ENCODE data around the gene TACC2.
"Not testable (repeated sequence)": the region's sequence is repeated elsewhere in the genome, so short reads cannot be mapped to it uniquely, and the experiment has no call there.

Gene TACC2

DNA sequence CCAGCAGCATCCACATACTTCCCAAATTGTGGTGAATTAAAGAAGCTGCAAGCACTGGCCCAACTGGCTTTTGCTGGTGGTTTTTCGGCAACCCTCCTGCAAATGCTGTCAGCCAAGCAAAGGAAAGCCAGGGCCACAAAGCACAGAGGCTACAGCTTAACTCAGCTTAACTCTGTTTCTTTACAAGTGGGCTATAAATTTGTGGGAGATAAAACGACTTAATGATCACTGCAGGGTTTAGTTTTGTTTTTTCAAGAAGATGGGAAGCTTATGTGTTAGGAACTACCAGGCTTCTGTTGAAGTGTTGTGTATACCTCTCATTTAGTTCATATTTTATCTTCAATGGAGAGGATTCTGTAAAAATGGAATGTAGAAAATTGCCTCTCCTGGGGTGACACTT, 110.6 kb downstream of the TACC2 start:
- Histone ChIP-seq H3K9me3 (ENCODE audit: control insufficient read depth in 2 of 2, low read length in 2 of 2) (no peaks in the 10 kb centered on the region), H3K36me3 (ENCODE audit: control insufficient read depth in 2 of 2, insufficient read depth in 2 of 2, low read length in 2 of 2) (no peaks in the 10 kb centered on the region), H3K27me3 (ENCODE audit: control insufficient read depth in 2 of 2, insufficient read depth in 2 of 2, low read length in 2 of 2) (no peaks in the 10 kb centered on the region), H3K9ac (ENCODE audit: low read depth in 1 of 2, low read length in 2 of 2) (no peak overlapping the region), H3K27ac (ENCODE audit: low read depth in 2 of 2, low read length in 2 of 2) (no peak overlapping the region), H3K4me1 (ENCODE audit: control insufficient read depth in 2 of 2, insufficient read depth in 2 of 2, low read length in 2 of 2) (peaks cover 0 to 9% of the 10 kb centered on the region in 2 donors), H3K4me3 (ENCODE audit: low read length in 2 of 2) (no peak overlapping the region)

GRCh38 chr10:122102146-122102868, 113.3 kb downstream of the TACC2 start:
- Histone ChIP-seq H3K9me3 (ENCODE audit: control insufficient read depth in 2 of 2, low read length in 2 of 2) (no peaks in the 10 kb centered on the region), H3K4me3 (ENCODE audit: low read length in 2 of 2) (no peak overlapping the region), H3K36me3 (ENCODE audit: control insufficient read depth in 2 of 2, insufficient read depth in 2 of 2, low read length in 2 of 2) (no peaks in the 10 kb centered on the region), H3K9ac (ENCODE audit: low read depth in 1 of 2, low read length in 2 of 2) (no peak overlapping the region), H3K27ac (ENCODE audit: low read depth in 2 of 2, low read length in 2 of 2) (peak overlapping the region; percentile 40 to 61), H3K27me3 (ENCODE audit: control insufficient read depth in 2 of 2, insufficient read depth in 2 of 2, low read length in 2 of 2) (no peaks in the 10 kb centered on the region), H3K4me1 (ENCODE audit: control insufficient read depth in 2 of 2, insufficient read depth in 2 of 2, low read length in 2 of 2) (peaks cover 0 to 9% of the 10 kb centered on the region in 2 donors)

GRCh38 chr10:122102869-122103525, 114.0 kb downstream of the TACC2 start:
- no peak overlapping the region for H3K9ac ChIP-seq (ENCODE audit: low read depth in 1 of 2, low read length in 2 of 2)
- H3K9me3 ChIP-seq (ENCODE audit: control insufficient read depth in 2 of 2, low read length in 2 of 2): no peaks in the 10 kb centered on the region
- H3K36me3 ChIP-seq (ENCODE audit: control insufficient read depth in 2 of 2, insufficient read depth in 2 of 2, low read length in 2 of 2): no peaks in the 10 kb centered on the region
- H3K27ac ChIP-seq (ENCODE audit: low read depth in 2 of 2, low read length in 2 of 2): peak overlapping the region in 1 of 2 donors; percentile 61
- no peak overlapping the region for H3K4me3 ChIP-seq (ENCODE audit: low read length in 2 of 2)
- H3K27me3 ChIP-seq (ENCODE audit: control insufficient read depth in 2 of 2, insufficient read depth in 2 of 2, low read length in 2 of 2): no peaks in the 10 kb centered on the region
- peaks cover 0 to 9% of the 10 kb centered on the region in 2 donors for H3K4me1 ChIP-seq (ENCODE audit: control insufficient read depth in 2 of 2, insufficient read depth in 2 of 2, low read length in 2 of 2)

DNA sequence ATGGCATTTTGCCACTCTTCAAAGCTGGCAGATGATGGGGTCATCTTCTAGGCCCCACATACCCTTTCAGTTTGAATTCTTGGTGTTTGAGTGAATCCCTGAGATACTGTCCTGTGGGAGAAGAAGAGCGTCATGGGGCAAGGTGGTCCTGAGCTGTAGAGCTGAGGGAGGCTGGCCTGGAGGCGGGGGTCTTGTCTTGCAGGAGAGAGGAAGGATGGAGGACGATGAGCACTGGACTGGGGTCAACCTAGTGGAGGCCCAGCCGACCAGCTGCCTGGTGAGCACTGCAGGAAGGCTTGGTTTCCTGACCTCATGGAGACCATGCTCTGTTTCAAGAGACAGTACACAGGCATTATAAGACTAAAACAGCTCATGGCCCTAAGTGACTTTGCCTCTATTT, 114.6 kb downstream of the TACC2 start:
- no peaks in the 10 kb centered on the region for H3K27me3 ChIP-seq (ENCODE audit: control insufficient read depth in 2 of 2, insufficient read depth in 2 of 2, low read length in 2 of 2)
- H3K36me3 ChIP-seq (ENCODE audit: control insufficient read depth in 2 of 2, insufficient read depth in 2 of 2, low read length in 2 of 2): no peaks in the 10 kb centered on the region
- H3K9ac ChIP-seq (ENCODE audit: low read depth in 1 of 2, low read length in 2 of 2): no peak overlapping the region
- no peak overlapping the region for H3K27ac ChIP-seq (ENCODE audit: low read depth in 2 of 2, low read length in 2 of 2)
- H3K4me1 ChIP-seq (ENCODE audit: control insufficient read depth in 2 of 2, insufficient read depth in 2 of 2, low read length in 2 of 2): peaks cover 0 to 9% of the 10 kb centered on the region in 2 donors
- no peak overlapping the region for H3K4me3 ChIP-seq (ENCODE audit: low read length in 2 of 2)
- H3K9me3 ChIP-seq (ENCODE audit: control insufficient read depth in 2 of 2, low read length in 2 of 2): no peaks in the 10 kb centered on the region

GRCh38 chr10:122108786-122109185, 119.8 kb downstream of the TACC2 start:
- H3K9ac ChIP-seq (ENCODE audit: low read depth in 1 of 2, low read length in 2 of 2); H3K27me3 ChIP-seq (ENCODE audit: control insufficient read depth in 2 of 2, insufficient read depth in 2 of 2, low read length in 2 of 2); H3K4me3 ChIP-seq (ENCODE audit: low read length in 2 of 2); H3K27ac ChIP-seq (ENCODE audit: low read depth in 2 of 2, low read length in 2 of 2); H3K36me3 ChIP-seq (ENCODE audit: control insufficient read depth in 2 of 2, insufficient read depth in 2 of 2, low read length in 2 of 2); H3K9me3 ChIP-seq (ENCODE audit: control insufficient read depth in 2 of 2, low read length in 2 of 2): not testable (repeated sequence)
- H3K4me1 ChIP-seq (ENCODE audit: control insufficient read depth in 2 of 2, insufficient read depth in 2 of 2, low read length in 2 of 2): peaks cover 11 to 12% of the 10 kb centered on the region in 2 donors

GRCh38 chr10:122112021-122112616, 123.2 kb downstream of the TACC2 start:
- Histone ChIP-seq H3K4me1 (ENCODE audit: control insufficient read depth in 2 of 2, insufficient read depth in 2 of 2, low read length in 2 of 2) (peaks cover 20 to 26% of the 10 kb centered on the region in 2 donors), H3K4me3 (ENCODE audit: low read length in 2 of 2) (peak overlapping the region; percentile 66 to 81), H3K27me3 (ENCODE audit: control insufficient read depth in 2 of 2, insufficient read depth in 2 of 2, low read length in 2 of 2) (no peaks in the 10 kb centered on the region), H3K36me3 (ENCODE audit: control insufficient read depth in 2 of 2, insufficient read depth in 2 of 2, low read length in 2 of 2) (no peaks in the 10 kb centered on the region), H3K9me3 (ENCODE audit: control insufficient read depth in 2 of 2, low read length in 2 of 2) (no peaks in the 10 kb centered on the region), H3K27ac (ENCODE audit: low read depth in 2 of 2, low read length in 2 of 2) (peak overlapping the region; percentile 91 to 98), H3K9ac (ENCODE audit: low read depth in 1 of 2, low read length in 2 of 2) (peak overlapping the region; percentile 83 to 97)

DNA sequence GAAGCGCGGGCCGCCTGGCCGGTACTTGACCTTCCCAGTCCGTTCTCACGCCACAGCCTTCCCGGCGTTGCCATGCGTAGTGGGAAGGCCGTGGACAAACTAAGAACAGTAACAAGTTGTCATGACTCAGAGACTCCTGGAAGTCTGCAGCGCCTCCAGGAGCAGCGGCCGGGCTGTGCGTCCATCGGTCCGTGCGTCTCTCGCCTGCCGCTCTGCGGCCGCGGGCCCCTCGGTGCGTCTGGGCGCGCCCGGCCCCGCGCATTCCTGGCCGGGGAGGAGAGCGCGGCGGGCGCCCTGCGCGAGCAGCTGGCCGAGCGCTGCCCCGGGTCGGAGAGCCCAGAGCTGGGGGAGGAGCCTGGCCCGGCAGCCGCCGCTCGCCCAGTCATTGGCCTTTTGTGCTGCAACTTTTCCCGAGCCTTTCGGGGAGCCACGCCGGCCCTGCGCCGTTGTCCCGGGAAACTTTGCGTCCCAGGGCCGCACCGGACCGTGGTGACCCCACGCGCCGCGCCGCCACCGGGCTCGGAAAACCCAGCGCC, 123.7 kb downstream of the TACC2 start:
- peak overlapping the region; percentile 91 to 98 for H3K27ac ChIP-seq (ENCODE audit: low read depth in 2 of 2, low read length in 2 of 2)
- no peaks in the 10 kb centered on the region for H3K36me3 ChIP-seq (ENCODE audit: control insufficient read depth in 2 of 2, insufficient read depth in 2 of 2, low read length in 2 of 2)
- peak overlapping the region; percentile 83 to 97 for H3K9ac ChIP-seq (ENCODE audit: low read depth in 1 of 2, low read length in 2 of 2)
- no peaks in the 10 kb centered on the region for H3K9me3 ChIP-seq (ENCODE audit: control insufficient read depth in 2 of 2, low read length in 2 of 2)
- H3K4me1 ChIP-seq (ENCODE audit: control insufficient read depth in 2 of 2, insufficient read depth in 2 of 2, low read length in 2 of 2): peaks cover 20 to 26% of the 10 kb centered on the region in 2 donors
- no peaks in the 10 kb centered on the region for H3K27me3 ChIP-seq (ENCODE audit: control insufficient read depth in 2 of 2, insufficient read depth in 2 of 2, low read length in 2 of 2)
- peak overlapping the region; percentile 80 to 81 for H3K4me3 ChIP-seq (ENCODE audit: low read length in 2 of 2)

- peak overlapping the region; percentile 83 to 97 for H3K9ac ChIP-seq (ENCODE audit: low read depth in 1 of 2, low read length in 2 of 2)
Observed at GRCh38 chr10:122113161-122113944, 124.4 kb downstream of the TACC2 start.

DNA sequence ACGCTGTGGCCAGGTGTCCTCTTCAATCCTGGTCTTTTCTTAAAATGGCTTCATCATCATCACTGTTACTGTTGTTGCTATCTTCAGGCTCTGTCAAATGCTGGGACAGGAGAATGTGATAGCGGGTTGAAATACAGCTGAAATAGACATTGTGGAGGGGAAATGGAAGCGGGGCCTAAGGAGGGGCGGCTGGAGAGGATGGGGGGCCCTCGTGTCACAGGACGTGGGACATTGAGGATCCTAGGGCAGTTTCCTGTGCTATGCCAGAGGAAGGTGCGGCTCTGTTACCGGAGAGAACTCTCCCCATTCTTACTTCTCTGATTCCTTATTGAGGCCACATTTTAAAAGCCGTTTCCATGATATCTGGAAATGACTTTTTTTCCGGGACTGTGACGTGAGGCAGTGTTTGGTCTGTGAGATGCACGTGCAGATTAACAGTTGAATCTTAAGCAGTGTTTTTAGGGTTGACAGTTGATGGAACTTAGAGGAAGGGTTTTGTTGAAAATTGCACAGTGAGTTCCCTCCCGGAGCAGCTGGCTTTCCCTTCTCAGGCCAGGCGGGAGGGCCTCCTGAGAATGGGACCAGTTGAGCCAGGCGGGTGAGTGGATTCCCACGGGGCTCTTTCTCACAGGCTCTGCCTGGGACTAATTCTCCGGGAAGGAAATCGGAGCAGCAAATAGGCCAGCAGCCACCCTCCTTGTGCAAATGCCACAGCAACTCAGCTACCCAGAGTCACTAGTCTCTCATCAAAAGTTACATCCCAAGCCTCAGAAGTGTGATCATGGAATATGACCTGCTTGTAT, 125.2 kb downstream of the TACC2 start:
- no peaks in the 10 kb centered on the region for H3K36me3 ChIP-seq (ENCODE audit: control insufficient read depth in 2 of 2, insufficient read depth in 2 of 2, low read length in 2 of 2)
- H3K9me3 ChIP-seq (ENCODE audit: control insufficient read depth in 2 of 2, low read length in 2 of 2): no peaks in the 10 kb centered on the region
- peak overlapping the region; percentile 80 to 81 for H3K4me3 ChIP-seq (ENCODE audit: low read length in 2 of 2)
- peaks cover 20 to 26% of the 10 kb centered on the region in 2 donors for H3K4me1 ChIP-seq (ENCODE audit: control insufficient read depth in 2 of 2, insufficient read depth in 2 of 2, low read length in 2 of 2)
- peak overlapping the region; percentile 83 to 97 for H3K9ac ChIP-seq (ENCODE audit: low read depth in 1 of 2, low read length in 2 of 2)
- H3K27me3 ChIP-seq (ENCODE audit: control insufficient read depth in 2 of 2, insufficient read depth in 2 of 2, low read length in 2 of 2): no peaks in the 10 kb centered on the region
- H3K27ac ChIP-seq (ENCODE audit: low read depth in 2 of 2, low read length in 2 of 2): peak overlapping the region; percentile 91 to 98

More at GRCh38 chr10:122113161-122113944, 124.4 kb downstream of the TACC2 start:
- H3K4me3 ChIP-seq (ENCODE audit: low read length in 2 of 2): peak overlapping the region; percentile 80 to 81
- peaks cover 20 to 26% of the 10 kb centered on the region in 2 donors for H3K4me1 ChIP-seq (ENCODE audit: control insufficient read depth in 2 of 2, insufficient read depth in 2 of 2, low read length in 2 of 2)
- H3K9me3 ChIP-seq (ENCODE audit: control insufficient read depth in 2 of 2, low read length in 2 of 2): no peaks in the 10 kb centered on the region
- no peaks in the 10 kb centered on the region for H3K27me3 ChIP-seq (ENCODE audit: control insufficient read depth in 2 of 2, insufficient read depth in 2 of 2, low read length in 2 of 2)
- peak overlapping the region; percentile 91 to 98 for H3K27ac ChIP-seq (ENCODE audit: low read depth in 2 of 2, low read length in 2 of 2)
- H3K36me3 ChIP-seq (ENCODE audit: control insufficient read depth in 2 of 2, insufficient read depth in 2 of 2, low read length in 2 of 2): no peaks in the 10 kb centered on the region
